ENCODE data around the gene PRKCI. TPM values are rescaled to one million over a fixed set of nuclear protein-coding genes. Genes with fewer than 3 reads are reported as not detected.
A peak's percentile ranks its signal among the peaks of the same experiment; 100 is the strongest.

PRKCI gene
- polyA plus RNA-seq, 3 donors: 5.1 to 15.4 (median 11.6) TPM

DNA sequence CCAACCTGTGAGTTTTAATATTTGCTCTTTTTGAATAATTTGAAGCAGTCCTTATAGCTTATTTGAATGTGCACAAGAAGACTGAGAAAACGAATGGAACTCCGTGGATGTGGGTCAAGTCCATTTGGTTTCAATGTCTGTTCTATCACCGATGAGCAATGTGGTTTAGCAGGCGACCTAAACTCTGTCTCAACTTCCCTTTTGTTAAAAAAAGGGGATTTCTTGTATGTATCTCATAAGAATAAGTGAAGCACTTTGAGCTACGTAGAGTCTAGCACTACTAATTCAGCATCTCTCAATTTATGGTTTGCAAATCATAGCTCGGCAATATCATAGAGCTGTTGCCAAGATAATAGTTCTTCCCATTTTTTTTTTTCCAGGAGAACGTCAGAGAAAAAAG lies 130.7 kb downstream of the PRKCI start:
- Histone ChIP-seq H4K20me1 (ENCODE audit: insufficient read depth, low read length) (peaks cover under 1% of the 10 kb centered on the region), H3K4me1 (ENCODE audit: control insufficient read depth in 1 of 2, insufficient read depth in 2 of 2, low read length in 2 of 2) (peaks cover 25 to 33% of the 10 kb centered on the region in 2 donors), H3K9me3 (replicated peaks in 1 of 2; ENCODE audit: control insufficient read depth in 1 of 2, insufficient read depth in 1 of 2, low read length in 2 of 2) (no peaks in the 10 kb centered on the region), H3K4me3 (replicated peaks in 1 of 3; ENCODE audit: low read depth in 2 of 3, low read length in 3 of 3) (peak overlapping the region in 1 of 3 experiments; percentile 4), H3K4me2 (replicated peaks; ENCODE audit: extremely low read depth, low read length, poor library complexity, severe bottlenecking) (peak overlapping the region; percentile 28), H3K79me2 (ENCODE audit: insufficient read depth, low read length) (no peaks in the 10 kb centered on the region), H3K36me3 (replicated peaks in 1 of 2; ENCODE audit: control insufficient read depth in 1 of 2, insufficient read depth in 2 of 2, low read length in 2 of 2) (no peaks in the 10 kb centered on the region), H3K9ac (ENCODE audit: insufficient read depth, low read length, poor library complexity, severe bottlenecking) (no peak overlapping the region), H2AFZ (ENCODE audit: insufficient read depth, low read depth, low read length, poor library complexity, severe bottlenecking) (no peak overlapping the region), H3K27me3 (ENCODE audit: control insufficient read depth in 2 of 2, insufficient read depth in 2 of 2, low read length in 2 of 2) (no peaks in the 10 kb centered on the region), H3K27ac (ENCODE audit: low read depth in 1 of 2, low read length in 2 of 2) (peak overlapping the region in 1 of 2 donors; percentile 39)
- H3K4me3 Mint-ChIP-seq: no peak overlapping the region
- peaks cover 4 to 7% of the 10 kb centered on the region in 2 donors for H3K36me3 Mint-ChIP-seq
- 0% methylated on average over 2 of the region's 7 CpGs for WGBS (ENCODE audit: insufficient coverage)
- H3K4me1 Mint-ChIP-seq: peaks cover 32% of the 10 kb centered on the region
- H3K27ac Mint-ChIP-seq: peak overlapping the region in 2 of 7 donors; percentile 26 to 73
- H3K27me3 Mint-ChIP-seq (ENCODE audit: low read depth in 3 of 3): peaks cover 0 to 9% (median 6%) of the 10 kb centered on the region in 3 donors
- no peaks in the 10 kb centered on the region for H3K9me3 Mint-ChIP-seq
- TF ChIP-seq CTCF (IDR thresholded peaks at IDR 0.05): no peak
- intact Hi-C loops (cut with micrococcal nuclease): loop anchor here in 1 of 2 donors (10.0 kb wide), 1 partner anchor 128 kb away; the partner anchor contains the start of gene PRKCI
- peak; percentile 82 to 91 (median 88) for DNase-seq

- Histone ChIP-seq H2AFZ (ENCODE audit: insufficient read depth, low read depth, low read length, poor library complexity, severe bottlenecking) (no peak overlapping the region), H3K79me2 (ENCODE audit: insufficient read depth, low read length) (no peaks in the 10 kb centered on the region), H3K9me3 (replicated peaks in 1 of 2; ENCODE audit: control insufficient read depth in 1 of 2, insufficient read depth in 1 of 2, low read length in 2 of 2) (no peaks in the 10 kb centered on the region), H3K27me3 (ENCODE audit: control insufficient read depth in 2 of 2, insufficient read depth in 2 of 2, low read length in 2 of 2) (no peaks in the 10 kb centered on the region), H3K4me1 (ENCODE audit: control insufficient read depth in 1 of 2, insufficient read depth in 2 of 2, low read length in 2 of 2) (peaks cover 29 to 38% of the 10 kb centered on the region in 2 donors), H3K4me2 (replicated peaks; ENCODE audit: extremely low read depth, low read length, poor library complexity, severe bottlenecking) (peak overlapping the region; percentile 28), H3K9ac (ENCODE audit: insufficient read depth, low read length, poor library complexity, severe bottlenecking) (no peak overlapping the region), H3K4me3 (replicated peaks in 1 of 3; ENCODE audit: low read depth in 2 of 3, low read length in 3 of 3) (peak overlapping the region in 1 of 3 experiments; percentile 4), H3K36me3 (replicated peaks in 1 of 2; ENCODE audit: control insufficient read depth in 1 of 2, insufficient read depth in 2 of 2, low read length in 2 of 2) (no peaks in the 10 kb centered on the region), H4K20me1 (ENCODE audit: insufficient read depth, low read length) (peaks cover 6% of the 10 kb centered on the region), H3K27ac (ENCODE audit: low read depth in 1 of 2, low read length in 2 of 2) (peak overlapping the region in 1 of 2 donors; percentile 39)
- DNase-seq: no peak
- H3K4me1 Mint-ChIP-seq: peaks cover 34% of the 10 kb centered on the region
- H3K36me3 Mint-ChIP-seq: peaks cover 4 to 9% of the 10 kb centered on the region in 2 donors
- TF ChIP-seq CTCF (IDR thresholded peaks at IDR 0.05): no peak
- peaks cover 0 to 9% (median 9%) of the 10 kb centered on the region in 3 donors for H3K27me3 Mint-ChIP-seq (ENCODE audit: low read depth in 3 of 3)
- H3K27ac Mint-ChIP-seq: peak overlapping the region in 5 of 7 donors; percentile 7 to 74 (median 30)
- peaks cover 0 to 3% (median 0%) of the 10 kb centered on the region in 7 donors for H3K9me3 Mint-ChIP-seq
- intact Hi-C loops (cut with micrococcal nuclease): loop anchor here in 1 of 2 donors (10.0 kb wide), 1 partner anchor 129 kb away; the partner anchor contains the start of gene PRKCI
- peak overlapping the region in 1 of 2 donors; percentile 64 for H3K4me3 Mint-ChIP-seq
Measured at GRCh38 chr3:170353485-170353884, 131.3 kb downstream of the PRKCI start.
